ENCODE results near the gene PDCD6IP.
"Not testable (repeated sequence)": the region's sequence is repeated elsewhere in the genome, so short reads cannot be mapped to it uniquely, and the experiment has no call there.

PDCD6IP gene

DNA sequence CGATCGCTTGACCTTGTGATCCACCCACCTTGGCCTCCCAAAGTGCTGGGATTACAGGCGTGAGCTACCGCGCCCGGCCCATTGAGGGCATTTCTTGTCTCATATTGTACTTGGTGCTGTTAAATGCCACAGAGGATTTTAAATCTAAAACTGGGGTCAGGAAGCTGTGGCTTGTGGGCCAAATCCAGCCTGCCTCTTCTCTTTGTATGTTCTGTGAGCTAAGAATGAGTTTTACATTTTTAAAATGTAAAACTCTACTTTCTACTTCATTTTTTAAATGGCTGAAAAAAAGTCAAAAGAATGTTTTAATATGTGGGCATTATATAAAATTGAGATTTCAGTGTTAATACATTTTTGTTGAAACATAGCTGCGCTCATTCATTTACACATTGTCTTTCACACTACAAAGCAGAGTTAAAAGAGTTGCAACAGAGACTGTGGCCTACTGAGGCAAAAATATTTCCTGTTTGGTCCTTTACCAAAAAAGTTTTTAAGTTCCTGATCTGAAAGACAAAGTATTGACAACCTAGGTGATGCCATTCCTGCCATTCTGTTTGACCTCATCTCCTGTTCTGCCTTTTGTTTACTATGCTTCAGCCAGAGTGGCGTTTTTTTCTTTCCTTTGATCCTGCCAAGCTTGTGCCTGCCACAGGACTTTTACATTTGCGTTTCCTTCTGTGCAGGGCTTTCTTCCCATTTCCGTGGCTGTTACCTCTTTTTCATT lies 50.4 kb downstream of the PDCD6IP start:
- DNase-seq (ENCODE audit: low read depth) = no peak

DNA sequence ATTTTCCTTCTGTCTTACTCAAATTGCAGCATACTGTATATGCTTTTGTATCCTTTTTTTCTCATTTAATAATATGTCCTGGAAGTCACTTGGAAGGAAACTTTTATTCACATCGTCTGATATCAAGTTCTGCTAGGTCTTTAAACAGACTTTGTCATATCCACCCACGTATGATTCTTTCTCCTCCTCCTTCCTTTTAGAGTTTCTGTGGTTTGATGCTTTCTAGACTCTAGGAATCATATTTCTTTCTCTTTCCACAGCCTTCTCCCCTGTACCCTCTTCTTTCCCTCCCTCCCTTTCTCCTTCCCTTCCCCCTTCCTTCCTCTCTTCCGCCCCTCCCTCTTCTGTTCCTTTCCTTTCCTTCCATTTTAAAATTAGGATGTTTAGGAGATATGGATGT lies 52.2 kb downstream of the PDCD6IP start:
- DNase-seq (ENCODE audit: low read depth) = not testable (repeated sequence)

DNA sequence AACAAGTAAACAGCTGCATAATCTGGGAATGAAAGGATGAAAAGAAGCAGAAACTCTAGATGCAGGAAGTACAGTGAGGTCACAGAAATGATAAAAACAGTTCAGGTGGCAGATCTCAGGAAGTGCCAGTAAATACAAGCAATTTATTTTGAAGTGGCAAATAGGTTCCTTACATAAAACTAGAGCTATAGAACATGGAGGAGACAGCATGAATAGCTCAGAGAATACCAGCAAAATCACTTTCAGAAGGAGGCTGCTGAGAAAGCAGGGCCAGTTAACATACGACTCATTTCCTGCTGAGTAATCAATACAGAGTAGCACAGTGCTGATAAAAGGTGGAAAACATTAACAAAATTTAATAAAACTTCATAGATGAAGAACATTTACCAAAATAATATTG lies 57.0 kb downstream of the PDCD6IP start:
- not testable (repeated sequence) for DNase-seq (ENCODE audit: low read depth)

DNA sequence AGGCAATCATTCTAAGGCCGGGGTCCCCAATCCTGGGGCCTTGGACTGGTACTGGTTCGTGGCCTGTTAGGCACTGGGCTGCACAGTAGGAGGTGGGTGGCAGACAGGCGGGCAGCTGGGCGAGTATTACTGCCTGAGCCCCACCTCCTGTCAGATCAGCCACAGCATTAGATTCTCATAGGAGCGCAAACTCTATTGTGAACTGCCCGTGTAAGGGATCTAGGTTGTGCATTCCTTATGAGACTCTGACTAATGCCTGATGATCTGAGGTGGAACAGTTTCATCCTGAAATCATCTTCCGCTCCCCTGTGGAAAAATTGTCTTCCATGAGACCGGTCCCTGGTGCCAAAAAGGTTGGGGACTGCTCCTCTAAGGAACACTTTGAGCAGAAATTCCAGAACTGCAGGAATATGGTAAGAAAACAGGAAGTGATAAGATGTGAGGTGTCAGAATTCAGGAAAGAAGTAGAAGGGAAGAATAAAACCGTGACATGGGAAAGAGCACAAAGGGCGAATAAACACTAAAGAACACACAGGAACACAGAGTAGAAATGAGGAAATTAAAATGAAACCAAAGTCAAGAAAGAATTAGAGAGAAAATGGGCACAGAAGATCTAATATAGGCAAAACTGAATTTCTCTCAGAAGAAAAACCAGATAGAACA lies 57.6 kb downstream of the PDCD6IP start:
- DNase-seq (ENCODE audit: low read depth) = no peak

DNA sequence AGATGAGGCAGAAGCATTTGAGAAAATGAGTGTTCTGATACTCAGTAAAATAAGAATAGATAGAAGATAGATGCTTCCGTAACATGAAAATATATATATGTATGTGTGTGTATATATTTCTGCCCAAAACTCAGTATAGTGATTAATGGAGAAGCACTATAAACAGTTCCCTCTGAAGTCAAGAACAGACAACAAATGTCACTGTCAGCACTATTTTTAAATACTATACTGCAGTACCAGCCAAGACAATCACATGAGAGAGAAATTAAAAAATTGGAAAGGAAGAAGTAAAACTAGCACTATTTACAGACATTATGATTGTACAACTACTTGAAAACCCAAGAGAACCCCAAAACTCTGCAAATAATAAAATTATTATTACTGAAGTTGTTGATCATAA lies 59.3 kb downstream of the PDCD6IP start:
- not testable (repeated sequence) for DNase-seq (ENCODE audit: low read depth)

DNA sequence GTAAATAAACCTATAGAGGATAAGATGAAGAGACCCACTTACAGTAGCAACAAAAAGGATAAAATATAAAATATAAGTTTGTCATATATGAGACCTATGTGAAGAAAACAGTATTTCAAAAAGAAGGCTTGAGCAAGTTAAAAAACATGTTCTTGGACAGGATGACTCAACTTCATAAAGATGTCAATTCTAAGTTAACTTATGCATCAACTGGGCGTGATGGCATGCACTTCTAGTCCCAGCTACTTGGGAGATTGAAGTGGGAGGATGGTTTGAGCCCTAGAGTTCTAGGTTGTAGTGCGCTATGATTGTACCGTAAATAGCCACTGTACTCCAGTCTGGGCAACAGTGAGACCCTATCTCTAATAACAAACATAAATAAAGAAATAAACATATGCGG lies 59.7 kb downstream of the PDCD6IP start:
- DNase-seq (ENCODE audit: low read depth) = no peak

DNA sequence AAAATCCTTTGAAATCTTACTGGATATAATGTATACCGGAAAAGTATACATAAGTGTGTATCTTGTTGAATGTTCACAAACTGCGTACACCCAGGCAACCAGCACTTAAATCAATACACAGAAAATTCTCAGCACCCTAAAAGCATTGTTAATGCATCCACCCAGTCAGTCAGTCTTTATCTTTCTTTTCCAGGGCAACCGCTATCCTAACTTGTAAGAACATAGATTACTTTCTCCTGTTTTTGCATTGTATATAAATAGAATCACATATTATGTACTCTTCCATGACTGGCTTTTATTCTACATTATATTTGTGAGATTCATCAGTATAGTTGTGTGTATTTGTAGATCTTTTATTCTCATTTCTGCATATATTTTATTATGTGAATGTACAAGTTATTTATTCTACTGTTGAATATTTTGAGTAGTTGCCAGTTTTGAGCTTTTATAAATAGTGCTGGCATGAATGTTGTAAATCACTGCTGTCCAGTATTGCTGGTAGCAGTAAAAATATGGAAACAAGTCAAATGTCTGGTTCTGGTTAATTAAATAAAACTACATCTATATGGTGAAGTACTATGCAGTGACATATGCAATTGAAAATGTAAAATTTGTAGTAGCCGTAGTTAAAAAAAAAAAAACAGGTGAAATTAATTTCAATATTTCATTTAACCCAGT lies 62.1 kb downstream of the PDCD6IP start:
- no peak for DNase-seq (ENCODE audit: low read depth)

DNA sequence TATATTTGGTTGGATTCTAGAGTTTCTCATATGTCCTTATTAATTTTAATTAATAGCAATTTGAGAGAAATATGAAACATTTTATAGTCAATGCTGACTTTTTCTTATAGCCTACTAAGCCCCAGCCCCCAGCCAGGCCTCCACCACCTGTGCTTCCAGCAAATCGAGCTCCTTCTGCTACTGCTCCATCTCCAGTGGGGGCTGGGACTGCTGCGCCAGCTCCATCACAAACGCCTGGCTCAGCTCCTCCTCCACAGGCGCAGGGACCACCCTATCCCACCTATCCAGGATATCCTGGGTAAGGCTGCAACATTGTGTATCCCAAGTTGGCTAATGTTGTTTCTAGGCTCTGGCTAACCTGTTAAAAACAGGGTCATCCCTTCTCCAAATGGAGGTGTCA lies 66.7 kb downstream of the PDCD6IP start:
- no peak for DNase-seq (ENCODE audit: low read depth)

DNA sequence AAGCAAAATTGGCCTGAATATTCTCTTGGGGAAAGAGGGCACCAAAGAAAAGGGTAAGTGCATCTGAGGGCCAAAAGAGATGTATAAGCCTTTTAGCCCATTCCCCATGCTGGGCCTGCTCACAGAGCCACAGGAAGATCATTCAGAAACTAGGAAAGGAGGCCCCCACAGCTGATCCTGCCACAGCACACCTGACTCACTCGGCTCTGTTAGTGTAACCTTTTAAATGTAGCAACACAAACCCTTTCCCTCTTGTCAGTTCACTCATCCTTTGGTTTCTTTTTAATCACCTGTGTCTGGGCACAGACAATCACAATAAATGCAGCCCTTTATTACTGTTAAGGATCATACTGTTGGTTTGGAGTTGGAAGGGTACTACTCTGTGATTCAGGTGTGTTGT lies 69.9 kb downstream of the PDCD6IP start:
- DNase-seq (ENCODE audit: low read depth) = no peak

DNA sequence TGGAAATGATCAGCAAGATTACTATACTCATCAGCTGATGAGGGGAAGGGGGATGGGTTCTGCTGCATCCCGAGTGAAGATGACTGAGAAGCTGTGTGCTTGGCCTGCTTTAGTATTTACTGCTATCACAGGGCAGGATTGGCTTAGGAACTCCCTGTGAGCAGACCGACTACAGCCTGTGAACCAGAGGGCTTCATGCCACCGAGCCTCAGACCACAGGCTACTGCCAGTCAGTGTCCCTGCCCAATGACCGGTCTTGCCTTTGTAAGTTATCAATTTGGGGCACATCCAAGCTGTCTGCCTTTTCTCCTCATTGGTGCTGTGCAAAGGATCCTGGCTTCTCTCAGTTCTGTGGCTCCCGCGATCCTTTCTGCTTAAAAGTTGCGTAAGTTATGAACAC lies 71.5 kb downstream of the PDCD6IP start:
- DNase-seq (ENCODE audit: low read depth) = no peak

DNA sequence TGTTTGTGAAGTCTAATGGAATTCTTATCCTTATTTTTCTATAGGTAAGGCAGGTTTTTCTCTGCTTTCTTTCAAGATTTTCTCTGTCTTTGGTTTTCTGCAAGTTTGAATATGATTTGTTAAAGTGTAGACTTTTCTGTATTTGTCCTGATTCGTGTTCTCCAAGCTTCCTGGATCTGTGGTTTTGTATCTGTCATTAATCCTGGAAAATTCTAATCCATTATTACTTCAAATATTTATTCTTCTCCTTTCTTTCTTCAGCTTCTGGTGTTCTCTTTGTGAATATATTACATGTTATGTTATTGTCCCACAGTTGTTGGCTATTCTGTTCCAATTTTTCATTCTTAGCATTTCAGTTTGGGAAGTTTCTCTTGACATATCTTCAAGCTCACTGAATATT lies 76.4 kb downstream of the PDCD6IP start:
- no peak for DNase-seq (ENCODE audit: low read depth)

DNA sequence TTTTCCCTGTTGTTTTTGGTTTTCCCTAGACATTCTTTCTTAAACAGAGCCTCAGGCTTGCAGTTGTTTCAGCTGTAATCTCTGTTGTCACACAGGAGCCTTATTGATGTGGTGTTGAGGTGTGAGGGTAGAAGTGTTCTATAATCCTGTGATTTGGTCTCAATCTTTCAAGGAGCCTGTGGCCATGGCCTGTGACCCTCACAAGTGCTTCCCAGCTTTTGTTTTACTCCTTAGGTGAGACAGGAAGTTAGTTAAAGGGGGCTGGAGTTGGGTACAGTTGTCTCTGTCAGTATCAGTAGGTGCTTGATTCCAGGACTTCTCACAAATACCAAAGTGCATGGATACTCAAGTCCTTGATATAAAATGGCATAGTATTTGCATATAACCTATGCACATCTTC lies 77.2 kb downstream of the PDCD6IP start:
- no peak for DNase-seq (ENCODE audit: low read depth)

DNA sequence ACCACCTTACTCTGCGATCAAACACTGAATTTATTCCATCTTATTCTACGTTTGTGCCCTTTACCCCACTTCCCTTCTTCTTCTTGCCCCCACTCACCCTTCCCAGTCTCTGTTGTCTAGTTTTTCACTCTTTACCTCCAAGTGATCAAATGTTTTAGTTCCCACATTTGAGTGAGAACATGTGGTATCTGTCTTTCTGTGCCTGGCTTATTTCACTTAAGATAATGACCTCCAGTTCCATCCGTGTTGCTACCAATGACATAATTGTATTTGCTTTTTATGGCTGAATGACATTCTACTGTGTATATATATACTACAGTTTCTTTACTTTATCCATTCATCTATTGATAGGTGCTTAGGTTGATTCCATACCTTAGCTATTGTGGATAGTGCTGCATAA lies 78.8 kb downstream of the PDCD6IP start:
- DNase-seq (ENCODE audit: low read depth) = no peak

DNA sequence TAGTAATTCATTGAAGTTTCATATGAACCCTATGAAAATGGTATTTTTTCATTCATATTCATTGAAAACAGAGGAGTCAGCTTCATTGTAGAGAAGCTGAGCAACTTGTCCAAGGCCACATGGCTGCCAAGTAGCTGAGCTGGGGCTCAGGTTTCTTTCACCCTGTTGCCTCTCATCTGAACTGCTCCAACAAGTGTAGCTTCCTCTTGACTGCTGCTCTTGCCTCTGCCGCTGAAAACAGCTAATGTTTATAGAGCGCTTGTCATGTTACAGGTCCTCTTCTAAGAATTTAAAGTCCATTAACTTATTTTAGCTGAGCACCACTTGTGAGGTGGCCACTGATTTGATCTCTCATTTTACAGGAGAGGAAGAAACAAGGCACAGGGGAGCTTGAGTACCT lies 81.1 kb downstream of the PDCD6IP start:
- no peak for DNase-seq (ENCODE audit: low read depth)

DNA sequence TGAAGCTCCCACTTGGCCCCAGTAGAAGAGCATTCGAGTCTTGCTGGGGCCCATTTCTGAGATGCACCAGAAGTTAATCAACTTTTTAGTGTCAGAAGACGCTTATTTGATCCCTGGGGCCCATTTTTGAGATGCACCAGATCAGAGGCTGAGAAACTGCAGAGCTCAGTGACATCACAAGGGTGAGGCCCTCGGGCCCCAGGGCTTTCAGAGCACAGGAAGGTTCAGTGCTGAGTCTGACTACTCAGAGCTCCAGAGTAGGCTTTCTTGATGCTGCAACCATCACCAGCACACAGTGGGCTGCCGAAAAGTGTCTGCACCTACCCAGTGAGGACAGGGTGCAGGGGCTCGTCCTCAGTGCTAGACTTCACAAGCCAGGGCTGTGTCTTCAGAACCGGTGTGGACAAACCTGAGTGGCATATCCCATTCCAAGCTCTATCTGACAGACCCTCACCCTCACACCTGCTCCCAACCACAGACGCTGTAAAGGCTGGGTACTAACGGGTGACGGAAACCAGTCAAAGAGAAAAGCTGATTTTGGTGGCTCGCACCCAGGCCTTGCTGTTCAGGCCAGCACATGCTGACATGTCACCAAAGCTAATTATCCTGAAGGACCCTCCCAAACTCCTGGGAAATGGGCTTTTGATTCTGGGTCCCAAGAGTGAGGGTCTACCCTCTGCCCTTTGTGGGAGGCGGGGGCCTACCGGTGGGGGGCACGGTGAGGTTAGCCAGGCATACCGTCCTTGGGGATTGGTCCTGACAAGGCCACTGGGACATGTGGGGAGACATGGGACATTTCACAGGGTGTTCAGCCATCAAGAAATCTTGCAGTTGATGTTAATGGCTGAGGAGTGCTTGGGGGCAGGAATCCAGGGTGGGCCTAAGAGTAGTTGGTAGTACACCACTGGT lies 83.0 kb downstream of the PDCD6IP start:
- DNase-seq (ENCODE audit: low read depth) = no peak

DNA sequence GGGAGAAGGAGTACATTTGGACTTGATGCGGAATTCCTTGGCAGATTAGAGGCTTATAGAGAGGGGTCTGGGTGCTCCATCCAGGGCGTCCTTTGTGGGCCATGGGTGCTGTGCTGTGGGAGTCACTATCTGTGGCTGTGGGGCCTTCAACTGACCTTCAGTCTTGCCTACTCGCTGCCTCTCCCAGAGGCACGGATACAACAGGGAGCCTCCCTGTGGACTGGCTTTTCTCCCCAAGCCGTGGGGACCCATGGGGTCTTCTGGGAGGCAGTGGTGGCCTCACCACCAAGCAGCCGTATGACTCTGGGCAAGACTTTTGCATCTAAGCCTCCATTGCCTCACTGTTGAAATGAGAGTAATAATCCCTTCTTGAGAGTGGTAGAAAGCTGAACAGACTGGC lies 83.9 kb downstream of the PDCD6IP start:
- DNase-seq (ENCODE audit: low read depth) = no peak

DNA sequence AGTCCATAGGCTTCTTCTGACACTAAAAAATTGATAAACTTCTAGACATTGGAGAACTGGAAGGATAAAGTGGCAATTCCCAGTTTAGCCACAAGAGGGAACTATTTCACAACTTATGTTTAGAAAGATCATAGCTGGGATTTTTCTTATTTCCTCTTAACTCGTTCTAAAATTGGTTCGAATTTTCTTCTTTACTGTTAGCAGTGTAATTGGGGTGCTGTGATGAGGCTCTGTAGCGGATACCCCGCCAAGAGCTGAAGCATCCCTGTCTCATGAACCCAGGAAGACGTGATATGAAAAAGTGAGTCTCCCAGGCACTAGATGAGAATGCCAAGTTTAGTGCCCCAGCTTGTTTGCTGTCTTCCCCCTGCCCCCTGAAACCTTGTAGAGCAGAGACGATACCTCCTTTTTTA lies 85.1 kb downstream of the PDCD6IP start:
- DNase-seq (ENCODE audit: low read depth) = no peak

DNA sequence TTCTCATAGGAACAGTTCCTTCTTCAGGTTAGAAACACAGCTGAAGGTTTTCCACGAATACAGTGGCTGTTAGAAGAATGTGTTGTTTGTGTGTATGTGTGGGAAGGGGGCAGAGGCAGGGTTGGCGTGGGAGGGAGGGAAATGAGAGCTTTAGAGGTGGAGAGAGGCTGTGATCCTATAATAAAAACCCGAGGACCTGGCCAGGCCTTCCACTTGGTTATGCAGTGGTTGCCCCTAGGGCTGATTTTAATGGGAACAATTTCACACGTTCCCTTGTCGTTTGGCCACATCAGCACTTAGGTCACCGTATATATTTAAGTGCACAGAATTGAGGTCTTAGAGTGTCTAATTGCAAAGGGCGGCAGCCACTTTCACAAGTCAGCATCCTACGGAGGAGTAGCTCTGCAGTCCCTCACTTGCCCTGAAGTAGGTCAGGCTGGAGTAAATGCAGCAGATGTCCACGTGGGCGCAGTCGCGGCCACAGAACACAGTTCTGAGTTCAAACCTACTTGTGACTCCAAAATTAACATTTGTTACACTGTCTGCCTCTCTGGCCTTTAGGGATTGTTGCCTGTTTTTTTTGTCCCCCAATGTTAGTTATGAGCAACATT lies 85.6 kb downstream of the PDCD6IP start:
- no peak for DNase-seq (ENCODE audit: low read depth)

DNA sequence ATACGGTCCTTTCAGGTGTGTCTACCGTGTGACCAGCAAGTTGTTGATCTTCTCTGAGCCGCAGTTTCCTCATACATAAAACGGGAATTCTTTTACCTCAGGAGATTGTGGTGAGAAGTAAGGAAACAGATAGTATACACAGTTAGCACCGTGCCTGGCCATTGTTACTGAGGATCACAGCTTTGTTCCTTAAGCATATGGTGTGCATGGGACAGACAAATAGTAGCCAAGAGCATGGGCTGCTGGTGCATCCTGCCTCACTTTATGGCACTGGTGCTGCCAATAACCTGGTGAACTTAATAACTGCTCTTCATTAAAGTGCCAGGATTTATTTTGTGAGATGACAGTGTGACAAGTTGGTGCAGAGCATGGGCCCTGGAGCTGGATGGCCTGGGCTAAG lies 86.3 kb downstream of the PDCD6IP start:
- no peak for DNase-seq (ENCODE audit: low read depth)

DNA sequence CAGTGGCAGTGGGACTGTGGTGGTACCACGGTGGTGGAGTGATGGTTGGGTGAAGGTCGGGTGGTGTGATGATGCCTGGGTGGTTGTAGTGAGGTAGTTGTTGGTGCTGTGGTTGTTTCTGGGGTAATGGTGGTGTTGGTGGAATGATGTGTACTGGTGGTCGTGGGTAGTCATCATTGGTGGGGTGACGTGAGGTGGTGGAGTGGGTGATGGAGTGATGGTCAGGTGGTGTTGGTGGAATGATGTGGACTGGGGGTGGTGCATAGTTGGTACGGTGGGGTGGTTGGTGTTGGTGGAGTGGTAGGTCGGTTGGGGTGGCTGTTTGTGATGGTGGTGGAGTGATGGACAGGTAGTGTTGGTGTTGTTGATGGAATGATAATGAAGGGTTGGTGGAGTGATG lies 87.1 kb downstream of the PDCD6IP start:
- no peak for DNase-seq (ENCODE audit: low read depth)

DNA sequence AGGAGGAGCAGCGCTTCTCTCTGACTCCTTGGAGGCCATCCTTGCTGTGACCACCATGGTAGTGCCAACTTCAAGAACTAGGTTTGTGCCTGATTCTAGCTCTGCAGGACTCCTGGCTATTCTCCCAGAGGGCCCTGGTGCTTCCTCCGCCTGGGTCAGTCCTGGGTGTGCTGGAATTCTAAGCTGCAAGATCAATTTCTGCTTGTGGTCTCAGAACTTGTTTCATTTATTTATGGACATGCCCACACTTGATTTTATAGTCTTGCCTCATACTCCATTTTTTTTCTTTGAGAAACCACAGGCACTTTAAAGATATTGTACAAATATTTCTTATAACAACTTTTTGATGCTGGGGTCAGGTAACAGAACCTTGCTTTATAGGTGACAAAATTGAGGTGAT lies 87.6 kb downstream of the PDCD6IP start:
- DNase-seq (ENCODE audit: low read depth) = no peak

DNA sequence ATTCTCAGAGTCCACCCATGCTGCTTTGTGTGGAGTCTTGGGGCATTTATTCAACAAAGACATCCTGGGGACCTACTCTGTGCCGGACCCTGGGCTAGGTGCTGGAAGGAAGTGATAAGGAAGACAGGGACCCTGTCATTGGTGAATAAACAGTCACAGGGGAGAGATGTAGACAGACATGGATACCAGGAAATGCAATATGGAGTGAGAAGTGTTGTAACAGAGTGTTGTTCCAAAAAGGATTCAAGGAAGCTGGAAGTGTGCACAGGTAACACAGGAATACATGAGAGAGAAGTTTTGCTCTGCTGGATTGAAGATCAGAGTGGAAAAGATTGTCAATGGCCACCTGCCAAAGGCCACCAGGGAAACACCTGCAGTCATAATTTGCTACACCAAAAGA lies 89.0 kb downstream of the PDCD6IP start:
- DNase-seq (ENCODE audit: low read depth) = no peak
